NCI-H2227 (cell line): Measurements from ENCODE around the gene SLC25A23.
"Not testable (repeated sequence)": the region's sequence is repeated elsewhere in the genome, so short reads cannot be mapped to it uniquely, and the experiment has no call there.

ENCODE experiments used
- DNase-seq: peaks from one replicate; lab custom pipeline; 2025; ENCODE audit not compliant: unreplicated experiment; lab: John Stamatoyannopoulos, UW

The SLC25A23 gene

GRCh38 chr19:6459262-6460098 is at the start of gene SLC25A23:
TSS of gene SLC25A23 (minus strand) at chr19:6459792. CDS start at chr19:6459628, 164 bp downstream.
- DNase-seq = peak; percentile 69

GRCh38 chr19:6508028-6508771 is 48.6 kb upstream of the SLC25A23 start:
- not testable (repeated sequence) for DNase-seq

GRCh38 chr19:6503407-6504201 is 44.0 kb upstream of the SLC25A23 start:
- DNase-seq = no peak

- peak; percentile 48 for DNase-seq
Measured at GRCh38 chr19:6501740-6502648, 42.4 kb upstream of the SLC25A23 start, which contains the start of gene TUBB4A. TSS of gene TUBB4A (minus strand) at chr19:6502309. CDS start at chr19:6502212, 97 bp downstream.

- DNase-seq = no peak
Measured at GRCh38 chr19:6500837-6501739, 41.5 kb upstream of the SLC25A23 start.

GRCh38 chr19:6499052-6499790 is 39.6 kb upstream of the SLC25A23 start:
- no peak for DNase-seq

- DNase-seq = no peak
Measured at GRCh38 chr19:6498294-6499036, 38.9 kb upstream of the SLC25A23 start.

GRCh38 chr19:6495947-6496346 is 36.4 kb upstream of the SLC25A23 start:
- DNase-seq = no peak

- no peak for DNase-seq
Measured at GRCh38 chr19:6494438-6495036, 34.9 kb upstream of the SLC25A23 start.

GRCh38 chr19:6491802-6492592 is 32.4 kb upstream of the SLC25A23 start:
- DNase-seq = no peak

- no peak for DNase-seq
Measured at GRCh38 chr19:6490134-6490533, 30.5 kb upstream of the SLC25A23 start.

GRCh38 chr19:6489278-6490061 is 29.9 kb upstream of the SLC25A23 start:
- DNase-seq = no peak

GRCh38 chr19:6484831-6485230 is 25.2 kb upstream of the SLC25A23 start:
- DNase-seq = no peak

GRCh38 chr19:6484230-6484629 is 24.6 kb upstream of the SLC25A23 start:
- DNase-seq = no peak

- no peak for DNase-seq
Measured at GRCh38 chr19:6483235-6483634, 23.6 kb upstream of the SLC25A23 start.

GRCh38 chr19:6482343-6482686 is 22.7 kb upstream of the SLC25A23 start:
- DNase-seq = no peak
